HG03571 (cell line): ENCODE measurements around the gene IRF5.
"Not testable (repeated sequence)": the region's sequence is repeated elsewhere in the genome, so short reads cannot be mapped to it uniquely, and the experiment has no call there.

Experiments
- ATAC-seq: cut with Tn5 transposase; IDR thresholded peaks from one replicate; pipeline ENCODE4 v1.9.1; 2021; ENCODE audit not compliant: unreplicated experiment

IRF5 gene

DNA sequence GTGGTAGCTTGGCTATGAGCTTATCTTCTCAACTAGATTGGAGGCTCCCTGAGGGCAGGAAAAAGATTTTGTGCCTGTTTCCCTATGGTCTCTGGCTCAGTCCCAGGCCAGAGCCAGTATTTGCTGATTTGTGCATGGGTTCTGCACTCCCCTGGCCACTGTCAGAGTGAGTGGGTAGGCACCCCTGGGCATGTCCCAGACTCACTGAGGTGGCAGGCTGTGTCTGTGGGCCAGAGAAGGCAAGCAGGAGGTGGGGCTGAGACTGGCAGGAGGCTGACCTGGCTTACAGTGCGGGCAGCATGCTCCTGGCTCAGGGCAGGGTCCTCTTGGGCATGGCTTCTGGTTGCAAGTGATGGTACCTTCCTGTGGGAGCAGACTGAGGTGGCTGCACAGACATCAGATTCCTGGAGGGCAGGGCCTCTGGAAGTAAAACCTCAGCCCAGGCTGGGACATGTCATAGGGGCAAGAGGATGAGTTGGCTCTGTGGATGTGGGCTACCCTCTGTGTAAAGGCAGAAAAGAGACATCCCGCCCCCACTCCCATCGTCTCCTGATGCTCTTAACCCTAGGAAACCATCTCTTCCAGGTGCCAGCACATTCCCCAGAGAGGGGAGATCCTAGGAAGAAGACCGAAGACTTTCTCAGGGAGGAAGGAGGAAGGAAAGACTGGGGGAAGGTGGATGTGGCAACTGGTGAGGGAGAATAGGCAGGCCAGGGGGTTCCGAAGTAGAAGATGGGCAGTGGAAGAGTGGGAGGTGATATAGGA is 31.5 kb upstream of the IRF5 start:
- ATAC-seq, result no peak

- no peak for ATAC-seq
Measured at GRCh38 chr7:128906766-128907559, 30.8 kb upstream of the IRF5 start.

DNA sequence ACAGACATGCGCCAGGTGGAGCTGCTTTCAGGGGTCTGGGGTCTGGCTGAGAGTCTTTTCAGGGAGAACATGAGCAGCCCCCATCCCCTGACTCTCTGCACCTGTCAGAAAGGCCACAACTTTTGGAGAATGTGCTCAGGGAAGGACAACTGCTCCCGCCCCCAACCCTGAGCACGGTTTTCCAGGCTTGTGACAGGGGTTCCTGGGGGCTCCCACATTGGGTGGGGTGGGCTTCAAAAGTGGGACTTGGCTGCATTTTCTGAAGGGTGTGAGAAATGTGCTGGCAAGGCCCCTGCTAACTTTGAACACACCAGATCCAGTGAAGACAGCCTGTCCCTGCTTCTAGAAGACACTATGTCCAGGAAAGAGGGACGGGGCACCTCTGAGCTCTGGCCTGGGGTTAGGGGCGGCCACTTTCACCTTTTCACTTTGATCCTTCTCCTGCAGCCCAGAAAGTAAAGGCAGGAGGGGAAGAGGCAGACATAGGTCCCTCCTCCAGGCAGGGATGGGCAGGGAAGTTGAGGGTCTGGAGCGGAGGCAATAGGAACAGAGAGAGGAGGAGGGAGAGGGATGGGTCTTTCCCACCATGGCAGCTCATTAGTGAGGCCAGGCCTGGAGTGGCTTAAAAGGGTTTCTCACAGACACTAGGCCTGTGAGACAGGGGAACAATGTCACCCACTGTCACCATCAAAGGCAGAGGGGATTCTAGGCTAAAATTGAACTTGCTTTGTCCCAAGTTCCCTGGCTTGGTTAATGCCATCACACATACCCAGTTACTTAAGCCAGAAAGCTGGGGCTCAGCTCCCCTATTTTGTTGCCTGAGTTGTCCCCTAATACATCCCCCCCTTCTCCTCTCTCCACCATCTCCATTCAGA is 28.7 kb upstream of the IRF5 start:
- ATAC-seq, result no peak

DNA sequence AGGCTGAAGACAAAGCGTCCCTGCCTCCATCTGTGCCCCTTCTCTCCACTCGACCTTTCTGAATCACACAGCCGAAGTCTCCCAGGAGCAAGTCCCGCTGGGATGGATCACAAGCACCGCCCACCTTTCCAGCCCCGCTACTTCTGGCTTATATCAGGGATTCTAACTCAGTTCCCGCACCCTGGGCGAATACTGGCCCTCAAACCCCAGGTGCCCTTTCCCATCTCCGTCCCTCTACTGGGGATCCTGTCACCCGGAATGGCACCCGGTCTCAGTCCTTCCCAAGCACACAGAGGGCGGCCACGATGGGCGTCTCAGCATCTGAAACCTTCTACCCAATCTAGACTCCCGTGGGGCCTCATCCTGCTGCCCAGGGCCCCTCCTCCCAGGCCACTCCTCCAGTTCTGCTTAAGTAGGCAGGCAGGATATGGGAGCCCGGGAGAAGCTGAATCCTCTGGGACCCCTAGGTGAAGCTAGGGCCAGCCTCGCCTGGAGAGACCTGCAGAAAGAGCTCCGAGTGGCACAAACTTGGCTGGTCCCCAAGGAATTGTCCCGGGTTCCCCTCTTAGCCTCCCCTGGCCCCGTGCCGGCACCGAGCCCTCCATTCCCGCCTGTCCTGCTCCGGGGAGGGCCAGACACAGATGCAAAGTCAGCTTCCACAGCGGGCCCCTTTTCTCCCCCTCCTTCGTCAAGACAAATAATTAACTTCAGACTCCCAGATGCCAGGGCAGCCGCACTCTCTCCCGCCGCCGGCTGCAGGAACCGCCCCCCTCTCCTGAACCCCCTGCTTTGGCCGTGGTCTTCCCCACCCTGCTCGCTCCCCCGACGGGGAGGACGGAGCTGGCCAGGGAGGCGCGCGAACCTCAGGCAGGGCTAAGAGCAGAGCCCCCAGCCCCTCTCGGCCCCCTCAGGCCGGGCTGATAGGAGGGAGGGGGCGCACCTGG is 27.8 kb upstream of the IRF5 start:
- ATAC-seq, result no peak

DNA sequence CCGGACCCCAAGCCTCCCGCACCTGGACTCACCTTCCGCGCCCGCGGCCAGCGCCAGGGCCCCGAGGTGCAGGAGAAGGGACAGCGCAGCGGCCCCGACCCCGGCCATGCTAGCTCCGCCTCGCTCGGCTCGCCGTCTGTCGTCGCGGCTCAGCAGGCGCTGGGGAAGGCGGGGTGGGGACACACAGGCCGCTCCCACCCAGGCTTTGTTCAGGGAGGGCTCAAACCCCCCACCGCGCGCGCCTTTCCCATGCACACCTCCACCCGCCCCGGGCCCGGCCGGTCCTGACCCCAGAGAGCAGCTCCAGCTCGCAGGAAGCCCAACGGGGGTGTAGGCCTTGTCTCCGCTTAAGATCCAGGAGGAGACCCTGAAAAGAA is 27.2 kb upstream of the IRF5 start, which contains the start of gene KCP:
Gene KCP (minus strand): TSS at position 141 of the 377 bp plus-strand sequence. CDS start 33 bp downstream, at position 108.
- no peak for ATAC-seq

- no peak for ATAC-seq
Measured at GRCh38 chr7:128911423-128912031, 26.2 kb upstream of the IRF5 start.

DNA sequence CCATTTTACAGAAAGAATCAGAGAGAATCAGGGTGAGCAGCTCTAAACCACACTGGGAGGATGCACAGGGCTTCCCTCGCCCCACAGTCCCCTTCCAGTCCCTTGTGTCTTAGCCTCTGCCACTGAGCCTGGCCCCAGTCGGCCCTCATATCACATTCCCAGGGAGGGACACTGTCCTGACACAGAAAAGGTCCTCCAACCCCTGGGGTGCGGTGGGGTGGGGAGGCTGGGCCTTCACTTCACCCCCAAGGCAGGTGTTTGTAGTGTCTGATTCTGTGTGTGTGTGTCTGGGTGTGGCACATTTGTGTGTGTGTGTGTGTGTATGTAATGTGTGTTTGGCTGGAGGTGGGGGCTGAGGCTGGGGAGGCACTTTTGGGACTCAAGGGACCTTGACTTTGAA is 25.4 kb upstream of the IRF5 start:
- ATAC-seq, result no peak

GRCh38 chr7:128912709-128913495 is 24.8 kb upstream of the IRF5 start:
- not testable (repeated sequence) for ATAC-seq

- no peak for ATAC-seq
Measured at GRCh38 chr7:128913870-128914565, 23.7 kb upstream of the IRF5 start.

DNA sequence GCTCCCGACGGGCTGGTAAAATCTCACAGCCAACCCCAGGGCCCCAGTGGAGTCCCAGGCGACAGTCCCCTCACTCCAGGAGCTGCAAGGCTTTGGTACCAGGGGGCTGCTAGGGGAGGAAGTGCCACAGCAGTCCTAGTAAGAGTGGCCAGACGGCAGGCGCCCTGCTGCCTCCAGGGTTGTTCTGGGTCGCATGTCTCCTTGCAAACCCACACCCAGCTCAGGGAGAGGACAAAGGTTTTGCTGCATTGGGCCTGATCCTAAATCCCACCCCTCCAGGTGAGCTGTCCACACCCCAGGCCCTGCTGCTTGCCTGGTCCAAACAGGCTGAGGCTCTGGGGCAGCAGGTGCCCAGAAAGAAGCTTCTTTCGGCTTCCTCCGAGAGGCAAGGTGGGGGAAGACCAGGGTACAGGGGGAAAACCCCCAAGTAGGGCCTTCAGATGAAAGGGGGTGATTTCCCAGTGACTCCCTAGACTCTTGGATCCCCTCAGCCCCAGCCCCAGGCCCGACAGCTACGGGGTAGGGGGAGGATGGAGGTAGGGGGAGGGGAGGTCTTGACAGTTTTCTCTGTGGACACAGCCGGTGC is 23.1 kb upstream of the IRF5 start:
- ATAC-seq, result no peak

DNA sequence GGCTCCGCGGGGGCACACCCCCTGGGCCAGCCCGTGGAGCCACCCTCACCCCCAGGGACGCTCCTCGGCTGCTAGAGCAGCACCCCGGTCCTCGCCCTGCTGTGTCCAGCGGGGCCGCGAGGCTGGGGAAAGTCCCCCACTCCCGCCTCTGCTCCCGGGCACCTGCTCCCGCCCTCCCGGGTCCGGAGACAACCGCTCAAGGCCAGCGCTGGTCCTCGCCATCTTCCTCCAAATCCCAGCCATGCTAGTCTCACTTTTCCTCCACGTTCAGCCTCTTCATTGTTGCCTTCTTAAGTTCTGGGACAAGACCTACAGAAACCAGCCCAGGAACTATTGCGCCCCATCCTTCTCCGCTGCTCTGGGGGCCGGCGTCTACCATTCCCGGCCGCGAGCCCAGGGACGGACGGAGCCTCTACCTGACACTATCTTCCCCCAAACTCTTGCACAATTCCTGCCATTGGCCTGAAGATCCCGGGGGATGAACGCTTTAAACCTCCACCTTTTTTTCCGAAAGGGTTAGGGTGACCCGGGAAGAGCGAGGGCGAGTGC is 22.4 kb upstream of the IRF5 start:
- ATAC-seq, result no peak

- ATAC-seq, result no peak
Measured at GRCh38 chr7:128915841-128916642, 21.7 kb upstream of the IRF5 start.

- no peak for ATAC-seq
Measured at GRCh38 chr7:128916643-128916915, 21.1 kb upstream of the IRF5 start.

DNA sequence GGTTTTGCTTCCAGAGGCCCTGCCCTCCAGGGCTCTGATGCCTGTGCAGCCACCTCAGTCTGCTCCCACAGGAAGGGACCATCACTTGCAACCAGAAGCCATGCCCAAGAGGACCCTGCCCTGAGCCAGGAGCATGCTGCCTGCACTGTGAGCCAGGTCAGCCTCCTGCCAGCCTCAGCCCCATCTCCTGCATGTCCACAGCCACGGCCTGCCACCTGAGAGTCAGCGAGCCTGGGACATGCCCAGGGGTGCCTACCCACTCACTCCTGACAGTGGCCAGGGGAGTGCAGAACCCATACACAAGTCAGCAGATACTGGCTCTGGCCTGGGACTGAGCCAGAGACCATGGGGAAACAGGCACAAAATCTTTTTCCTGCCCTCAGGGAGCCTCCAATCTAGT is 20.6 kb upstream of the IRF5 start:
- ATAC-seq, result no peak

- ATAC-seq, result no peak
Measured at GRCh38 chr7:128918016-128918665, 19.6 kb upstream of the IRF5 start.

- no peak for ATAC-seq
Measured at GRCh38 chr7:128919241-128919640, 18.5 kb upstream of the IRF5 start.
